H4 (cell line): ENCODE data around the gene CD248. TPM values are rescaled to one million over a fixed set of nuclear protein-coding genes. Genes with fewer than 3 reads are reported as not detected.
A peak's percentile ranks its signal among the peaks of the same experiment; 100 is the strongest.

Experiments used
- DNase-seq: peaks from one replicate; pipeline ENCODE4 v3.0.0-alpha.2; 2015; ENCODE audit warnings: low spot score
- total RNA-seq: library from RNA; depleted of rRNA; stranded (reverse); fragments of >200 nt; shearing (Covaris generic); gene quantifications from 2 replicates; pipeline ENCODE4 v1.2.3, GENCODE V29; 2014

The CD248 gene
- total RNA-seq, 1 experiment from 2014 or later = not detected

DNA sequence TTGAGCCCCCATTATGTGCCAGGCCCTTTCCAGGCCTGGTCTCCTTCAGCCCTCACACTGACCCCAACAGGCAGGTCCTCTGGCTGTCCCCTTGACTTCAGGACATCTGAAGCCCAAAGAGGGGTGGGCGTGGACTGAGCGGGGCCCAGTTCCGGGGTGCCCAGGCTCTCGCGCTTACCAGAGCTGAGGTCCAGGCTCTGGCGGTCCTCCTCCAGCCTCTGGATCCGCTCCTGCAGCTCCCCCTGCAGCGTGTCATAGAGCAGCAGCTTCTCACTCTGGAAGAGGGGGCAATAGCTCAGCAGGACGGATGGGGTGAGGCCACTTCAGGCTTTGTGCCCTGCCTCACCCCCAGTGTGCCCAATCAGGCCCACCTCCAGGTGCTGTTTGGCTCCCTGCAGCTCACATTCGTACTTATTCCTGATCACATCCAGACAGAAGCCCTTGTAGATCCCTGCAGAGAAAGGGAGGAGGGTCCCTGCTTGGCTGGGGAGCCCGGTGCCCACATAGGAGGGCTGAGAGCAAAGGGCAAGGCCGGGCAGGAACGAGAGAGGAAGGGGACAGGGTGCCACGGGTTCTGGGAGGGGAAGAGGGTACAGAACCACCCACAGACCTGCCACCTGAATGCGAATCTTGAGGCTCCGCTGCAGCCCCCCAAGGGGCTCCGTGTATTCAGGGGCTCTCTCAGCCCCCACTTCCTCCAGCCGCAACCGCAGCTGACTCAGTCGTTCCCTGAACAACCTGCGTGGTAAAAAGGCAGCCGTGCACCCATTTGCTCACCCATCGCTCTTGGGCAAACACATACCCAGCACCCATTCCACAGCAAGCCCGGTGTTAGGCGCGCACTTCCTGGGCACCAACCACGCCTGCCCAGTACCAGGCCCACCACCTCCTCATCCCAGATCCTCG is 24.0 kb upstream of the CD248 start:
- DNase-seq = no peak

DNA sequence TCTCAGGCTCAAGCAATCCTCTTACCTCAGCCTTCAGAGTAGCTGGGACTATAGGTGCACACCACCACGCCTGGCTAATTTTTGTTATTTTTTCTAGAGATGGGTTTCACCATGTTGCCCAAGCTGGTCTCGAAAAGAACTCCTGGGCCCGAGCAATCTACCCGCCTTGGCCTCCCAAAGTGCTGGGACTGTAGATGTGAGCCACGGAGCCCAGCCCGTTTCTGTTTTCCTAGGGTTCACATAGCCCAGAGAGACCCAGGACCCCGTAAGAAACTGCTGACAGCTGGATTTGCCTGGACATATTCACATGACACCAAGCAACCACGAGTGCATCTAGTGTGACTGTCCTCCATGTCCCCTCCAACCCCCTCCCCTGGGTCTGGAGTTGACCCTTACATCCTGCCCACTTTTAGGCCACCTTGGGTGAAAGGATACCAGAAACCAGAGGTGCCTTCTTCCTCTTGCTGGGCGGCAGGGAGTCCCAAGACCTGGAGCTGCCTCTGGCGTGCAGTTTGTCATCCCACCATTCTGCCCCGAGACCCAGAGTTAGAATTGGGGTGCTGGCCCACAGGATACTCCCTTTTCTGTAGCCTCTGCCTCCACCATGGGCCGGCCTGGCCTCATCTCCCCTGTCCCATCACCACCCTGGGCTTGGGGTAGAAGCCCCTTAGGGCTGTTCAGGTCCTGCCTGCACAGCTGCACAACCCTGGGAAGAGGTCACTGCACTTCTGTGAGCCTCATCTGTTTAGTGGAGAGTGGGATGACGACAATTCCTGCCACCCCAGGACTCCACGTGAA is 23.0 kb upstream of the CD248 start:
- DNase-seq = no peak

DNA sequence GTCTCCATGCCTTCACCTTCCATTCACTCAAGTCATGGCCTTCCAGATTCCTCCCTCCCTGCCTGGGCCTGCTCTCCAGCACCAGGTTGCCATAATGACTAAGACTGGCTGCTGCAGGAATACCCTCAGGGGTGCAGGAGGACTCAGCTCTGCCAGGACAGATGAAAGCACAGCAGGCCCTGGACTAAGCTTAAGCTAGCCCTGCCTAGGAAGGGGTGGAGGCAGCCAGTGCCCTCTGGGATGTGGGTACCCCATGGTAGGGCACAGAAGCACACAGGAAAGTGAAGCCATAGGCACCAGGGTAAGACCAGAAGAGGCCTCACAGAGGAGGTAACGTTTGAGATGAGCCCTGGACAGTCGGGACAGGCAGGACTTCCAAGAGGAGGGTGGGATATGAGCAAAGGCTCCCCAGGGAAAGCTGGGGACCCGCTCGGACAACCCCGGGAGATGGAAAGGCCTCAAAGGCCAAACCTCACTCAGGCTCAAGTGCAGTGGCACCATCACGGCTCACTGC is 22.4 kb upstream of the CD248 start:
- no peak for DNase-seq

DNA sequence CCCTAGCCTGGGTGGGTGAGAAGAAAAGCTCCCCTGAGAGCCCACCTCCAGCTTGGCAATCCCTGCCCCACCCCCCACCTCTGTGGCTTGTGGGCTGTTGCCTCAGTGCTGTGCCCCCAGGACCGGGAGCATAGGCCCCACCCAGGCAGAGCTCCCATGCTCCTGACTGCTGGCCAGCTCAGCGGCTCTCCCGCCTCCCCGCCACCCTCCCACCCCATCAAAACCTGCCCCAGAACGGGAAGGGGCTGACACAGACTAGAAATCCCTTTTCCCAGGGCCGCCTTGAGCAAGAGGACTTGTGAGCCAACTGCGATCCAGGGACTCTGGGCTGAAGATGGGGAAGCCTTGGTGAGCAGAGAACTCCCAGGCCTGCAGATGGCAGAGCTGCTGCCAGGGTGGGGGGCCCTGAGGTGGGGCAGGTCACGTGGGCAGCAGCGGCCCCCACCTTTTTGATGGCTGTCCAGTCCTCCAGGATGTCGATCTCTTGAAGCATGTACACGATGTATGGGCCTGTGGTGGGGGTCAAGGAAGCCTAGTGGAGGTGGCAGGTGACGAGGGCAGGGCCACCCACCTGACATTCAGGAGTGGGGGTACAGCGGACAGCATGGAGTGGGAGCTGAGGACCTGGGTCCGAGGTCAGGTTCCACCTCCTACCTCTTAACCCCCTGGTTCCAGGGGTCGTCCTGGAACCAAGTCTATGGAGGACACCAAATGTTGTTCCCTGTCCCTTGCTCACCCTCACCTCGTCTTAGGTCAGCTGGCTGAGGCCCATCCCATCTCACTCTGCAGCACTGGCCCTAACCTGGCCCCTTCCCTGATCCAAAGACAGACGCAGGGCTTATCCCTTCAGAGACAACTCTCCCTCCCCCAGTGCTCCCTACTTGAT is 21.7 kb upstream of the CD248 start:
- DNase-seq = no peak

DNA sequence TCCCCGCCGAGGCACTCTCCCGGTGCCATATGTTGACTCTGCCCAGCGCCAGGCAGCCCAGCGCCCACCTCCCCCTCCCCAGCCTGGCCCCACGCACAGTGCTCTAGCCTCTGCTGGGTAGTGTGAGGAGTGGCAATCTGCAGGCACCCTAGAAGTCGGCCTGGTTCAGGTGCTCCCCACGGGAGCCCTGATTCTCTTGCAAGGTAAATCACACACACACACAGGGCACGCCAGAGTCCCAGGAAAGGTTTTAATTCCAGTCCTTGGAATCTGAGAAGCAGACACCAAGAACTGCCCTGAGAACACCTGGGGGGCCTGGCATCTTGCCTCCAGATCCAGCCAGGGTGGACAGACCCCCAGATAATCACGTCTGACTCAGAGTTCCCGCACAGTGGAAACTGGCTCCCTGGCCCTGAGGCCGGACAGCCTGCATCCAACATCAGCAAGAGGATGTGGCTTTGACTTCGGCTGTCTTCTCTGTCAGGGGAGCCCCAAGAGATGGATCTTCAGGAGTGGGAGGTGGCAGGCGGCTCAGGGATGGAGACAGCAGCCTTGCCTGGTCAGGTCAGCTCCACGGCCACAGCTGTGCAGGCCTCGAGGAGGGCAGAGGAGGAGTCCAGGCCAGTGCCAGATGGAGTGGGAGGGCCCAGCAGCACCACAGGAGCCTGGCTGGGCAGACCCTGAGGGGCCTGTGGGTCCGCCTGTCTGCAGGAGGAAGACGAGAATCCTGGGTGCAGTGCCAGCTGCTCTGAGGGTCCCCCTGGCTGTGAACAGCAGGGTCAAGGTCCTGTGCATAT is 20.5 kb upstream of the CD248 start:
- no peak for DNase-seq

DNA sequence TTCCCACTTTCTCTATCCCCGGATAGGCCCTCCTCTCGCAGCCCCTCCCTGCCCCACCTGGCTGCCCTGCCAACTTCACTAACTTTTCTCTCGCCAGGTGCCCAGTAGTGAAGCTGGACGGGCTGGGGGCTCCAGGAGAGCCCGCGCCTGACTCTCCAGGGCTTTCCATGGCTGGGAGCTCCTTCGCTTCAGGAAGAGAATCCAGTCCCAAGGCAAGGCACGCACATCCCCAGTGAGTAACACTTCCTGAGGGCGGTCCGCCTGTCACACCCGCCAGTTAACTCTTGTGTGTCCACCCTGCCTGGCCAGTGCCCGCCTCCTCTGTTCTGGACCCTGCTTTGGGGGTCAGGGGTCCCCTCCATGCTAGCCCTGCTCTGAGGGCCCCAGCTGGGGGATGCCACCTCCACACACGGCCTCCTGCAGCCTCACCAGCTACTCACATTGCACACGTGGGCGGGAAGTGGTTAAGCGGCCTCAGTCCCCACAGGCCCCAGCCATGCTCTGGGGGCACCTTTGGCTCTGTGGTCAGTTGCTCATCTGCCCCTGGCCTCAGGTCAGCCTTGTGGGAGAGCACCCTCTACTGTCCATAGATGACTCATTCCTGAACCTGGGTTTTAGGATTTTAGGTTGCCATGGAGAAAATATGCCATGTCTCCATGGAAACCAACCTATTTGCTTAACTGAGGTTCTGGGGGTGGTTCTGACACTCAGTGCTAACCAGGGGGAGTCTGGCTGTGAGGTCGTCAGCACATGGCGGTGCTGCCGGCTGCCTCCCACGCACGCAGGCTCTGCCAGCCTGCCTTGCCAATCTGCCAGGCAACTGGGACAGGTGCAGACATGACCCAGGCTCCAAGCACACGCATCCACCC is 19.6 kb upstream of the CD248 start, which contains the start of gene RIN1:
Gene RIN1 (minus strand): TSS at position 201 of the 869 bp plus-strand sequence. CDS start 32 bp downstream, at position 169.
- DNase-seq = peak; percentile 82

DNA sequence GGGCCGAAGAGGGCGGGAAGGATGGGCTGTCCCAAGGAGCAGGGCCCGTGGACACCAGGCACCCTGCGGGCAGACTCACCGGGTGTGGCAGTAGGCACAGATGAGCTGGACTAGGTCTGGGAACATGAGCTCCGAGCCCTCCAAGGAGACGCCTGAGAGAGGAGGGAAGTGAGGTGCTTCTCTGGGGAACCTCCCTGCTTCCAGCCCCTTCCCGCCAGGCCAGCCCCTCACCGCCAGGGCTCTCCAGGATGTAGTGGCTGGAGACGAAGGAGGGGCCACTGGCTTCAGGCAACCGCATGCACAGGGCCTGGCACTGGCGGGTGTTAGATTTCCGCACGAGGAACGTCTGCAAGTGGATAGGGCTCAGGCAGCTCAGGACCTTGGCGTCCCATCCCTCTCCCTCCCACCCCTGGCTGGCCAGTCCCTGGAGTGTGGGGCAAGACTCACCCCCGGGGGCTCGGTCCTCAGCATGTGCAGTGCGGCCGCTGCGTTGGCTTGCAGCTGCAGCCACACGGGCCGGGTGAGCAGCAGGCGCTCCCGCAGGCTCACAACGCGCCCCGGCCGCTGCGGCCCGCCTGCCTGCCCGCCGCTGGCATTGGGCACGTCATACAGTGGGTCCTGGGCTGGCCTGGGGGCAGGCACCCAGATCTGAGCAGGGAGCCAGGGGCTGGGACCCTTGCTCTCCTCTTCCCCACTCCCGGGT is 18.8 kb upstream of the CD248 start:
- peak; percentile 53 for DNase-seq

DNA sequence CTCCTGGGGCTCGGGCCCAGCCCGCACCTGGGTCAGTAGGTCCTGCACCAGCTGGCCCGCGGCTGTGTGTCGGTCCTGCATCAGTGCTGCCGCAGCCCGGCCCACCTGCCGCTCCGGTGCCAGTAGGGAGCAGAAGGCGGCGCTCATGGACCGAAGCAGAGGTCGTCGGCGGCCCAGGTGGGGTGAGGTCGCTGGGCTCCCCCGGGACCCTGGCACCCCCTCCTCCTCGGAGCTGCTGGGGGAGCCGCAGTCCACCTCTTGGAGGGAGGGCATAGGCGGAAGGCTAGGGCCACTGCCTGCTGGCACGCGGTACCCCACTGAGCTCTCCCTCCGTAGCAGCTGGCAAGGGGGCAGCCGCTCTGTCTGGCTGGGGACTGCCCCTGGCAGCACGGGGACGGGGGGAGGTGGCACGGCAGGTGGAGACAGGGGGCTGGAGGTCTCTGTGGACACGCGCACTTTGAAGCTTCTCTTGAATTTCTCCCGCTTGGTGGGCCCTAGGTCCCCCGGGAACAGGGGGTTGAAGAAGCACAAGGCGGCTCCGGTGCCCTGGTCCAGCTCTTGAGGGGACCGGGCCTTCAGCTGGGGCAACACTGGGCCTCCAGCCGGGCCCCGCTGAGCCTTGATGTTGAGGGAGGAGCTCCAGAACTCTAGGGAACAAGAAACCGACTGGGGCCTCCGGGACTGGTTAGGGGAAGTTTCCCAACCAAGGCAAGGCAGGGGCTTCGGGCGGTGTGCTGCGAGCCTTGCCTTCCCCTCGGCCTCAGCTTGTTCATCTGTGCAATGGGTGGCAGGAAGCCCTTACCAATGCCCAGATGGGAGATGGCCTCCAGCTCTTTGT is 18.0 kb upstream of the CD248 start:
- no peak for DNase-seq

DNA sequence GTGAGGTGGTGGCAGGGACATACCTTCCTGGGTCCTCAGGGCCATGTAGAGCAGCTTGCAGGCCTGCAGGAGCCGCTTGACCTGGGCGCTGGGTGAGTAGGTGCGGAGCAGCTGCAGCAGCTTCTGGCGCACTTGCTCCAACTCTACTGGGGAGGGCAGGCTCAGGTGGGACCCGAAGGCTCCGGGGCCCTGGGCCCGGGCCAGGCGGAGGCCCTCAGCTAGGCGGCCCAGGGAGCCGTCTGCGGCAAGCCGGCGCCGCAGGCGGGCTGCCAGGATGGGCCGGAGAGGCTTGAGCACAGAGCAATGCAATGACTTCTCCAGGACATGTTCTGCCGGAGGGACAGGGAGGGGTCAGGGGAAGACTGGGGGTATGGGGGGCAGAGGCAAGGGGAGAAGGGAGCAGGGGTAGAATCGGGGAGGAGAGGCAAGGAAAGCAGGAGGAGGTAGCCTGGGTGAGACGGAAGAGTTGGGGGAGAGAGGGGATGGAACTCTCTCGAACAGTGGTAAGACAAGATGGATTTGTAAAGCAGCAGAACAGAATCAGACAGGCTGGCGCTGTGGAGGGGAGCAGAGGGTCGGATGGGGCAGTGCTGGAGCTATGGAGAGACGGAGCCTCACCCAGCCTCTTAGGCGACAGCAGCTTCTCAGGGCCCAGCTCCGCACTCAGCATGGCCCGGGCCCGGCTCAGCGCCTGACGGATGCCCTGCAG is 17.2 kb upstream of the CD248 start:
- no peak for DNase-seq

DNA sequence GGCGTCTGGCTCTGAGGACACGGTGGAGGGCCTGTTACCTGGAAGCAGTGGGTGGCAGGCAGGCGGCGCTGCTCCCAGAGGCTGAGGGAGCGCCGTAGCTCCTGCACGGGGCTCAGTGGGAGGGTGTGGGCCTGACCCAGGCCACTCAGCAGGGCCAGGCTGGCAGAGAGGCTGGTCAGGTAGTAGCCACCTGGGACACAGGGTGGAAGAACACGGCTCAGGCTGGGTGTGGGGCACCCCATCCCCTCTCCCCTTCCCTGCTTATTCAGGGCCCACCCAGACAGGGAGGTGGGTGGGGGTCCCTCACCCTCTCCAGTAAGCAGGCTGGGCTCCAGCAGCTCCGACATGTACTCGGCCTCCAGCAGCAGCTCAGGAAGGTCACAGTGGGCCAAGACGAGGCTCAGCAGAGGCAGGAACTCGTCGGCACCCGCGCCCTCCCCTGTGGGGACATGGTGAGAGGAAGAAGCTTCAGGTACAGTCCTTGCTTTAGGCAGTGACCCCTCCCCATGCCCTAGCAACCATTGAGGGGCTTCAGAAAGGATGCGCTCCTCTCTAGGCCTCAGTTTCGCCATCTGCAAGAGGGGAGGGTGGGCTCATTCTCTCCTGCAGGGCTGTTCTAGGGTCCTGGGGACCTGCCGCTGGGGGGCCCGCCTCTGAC is 16.5 kb upstream of the CD248 start:
- DNase-seq = no peak

DNA sequence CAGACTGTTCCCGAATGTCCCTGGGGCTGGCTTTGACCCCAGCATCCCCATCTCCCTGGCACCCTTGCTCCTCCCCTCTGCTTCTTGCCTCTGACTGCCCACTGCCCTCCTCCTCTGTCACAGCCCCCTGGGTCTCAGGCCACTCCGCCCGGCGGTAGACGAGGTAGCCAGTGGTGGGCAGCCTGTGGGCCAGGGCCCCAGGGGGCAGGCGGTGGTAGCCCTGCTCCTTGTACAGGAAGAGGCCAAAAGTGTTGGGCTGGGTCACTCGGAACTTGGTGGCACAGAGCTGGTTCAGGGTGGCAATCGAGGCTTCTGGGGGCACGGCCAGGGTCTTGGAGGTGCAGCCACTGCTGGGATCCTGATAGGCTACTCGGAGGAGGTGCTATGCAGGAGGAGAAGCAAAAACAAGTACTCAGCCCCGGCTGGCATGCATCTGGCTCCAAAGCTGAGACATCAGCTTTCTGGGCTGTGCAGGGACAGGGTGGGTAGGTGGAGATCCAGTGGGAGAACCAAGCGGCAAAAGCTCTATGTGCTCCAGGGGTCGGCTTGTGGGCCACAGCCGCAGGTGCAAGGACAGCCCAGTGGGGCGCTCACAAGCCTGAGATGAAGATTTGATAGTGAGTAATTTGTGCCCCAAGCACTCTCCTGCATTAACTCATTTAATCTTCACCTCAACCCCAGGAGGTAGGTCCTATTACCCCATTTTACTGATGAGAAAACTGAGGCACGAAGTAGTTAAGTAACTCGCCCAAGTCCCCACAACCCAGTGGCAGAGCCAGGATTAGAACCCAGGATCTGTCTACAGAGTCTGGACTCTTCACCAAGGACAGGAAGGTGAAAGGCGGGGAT is 15.8 kb upstream of the CD248 start:
- no peak for DNase-seq

DNA sequence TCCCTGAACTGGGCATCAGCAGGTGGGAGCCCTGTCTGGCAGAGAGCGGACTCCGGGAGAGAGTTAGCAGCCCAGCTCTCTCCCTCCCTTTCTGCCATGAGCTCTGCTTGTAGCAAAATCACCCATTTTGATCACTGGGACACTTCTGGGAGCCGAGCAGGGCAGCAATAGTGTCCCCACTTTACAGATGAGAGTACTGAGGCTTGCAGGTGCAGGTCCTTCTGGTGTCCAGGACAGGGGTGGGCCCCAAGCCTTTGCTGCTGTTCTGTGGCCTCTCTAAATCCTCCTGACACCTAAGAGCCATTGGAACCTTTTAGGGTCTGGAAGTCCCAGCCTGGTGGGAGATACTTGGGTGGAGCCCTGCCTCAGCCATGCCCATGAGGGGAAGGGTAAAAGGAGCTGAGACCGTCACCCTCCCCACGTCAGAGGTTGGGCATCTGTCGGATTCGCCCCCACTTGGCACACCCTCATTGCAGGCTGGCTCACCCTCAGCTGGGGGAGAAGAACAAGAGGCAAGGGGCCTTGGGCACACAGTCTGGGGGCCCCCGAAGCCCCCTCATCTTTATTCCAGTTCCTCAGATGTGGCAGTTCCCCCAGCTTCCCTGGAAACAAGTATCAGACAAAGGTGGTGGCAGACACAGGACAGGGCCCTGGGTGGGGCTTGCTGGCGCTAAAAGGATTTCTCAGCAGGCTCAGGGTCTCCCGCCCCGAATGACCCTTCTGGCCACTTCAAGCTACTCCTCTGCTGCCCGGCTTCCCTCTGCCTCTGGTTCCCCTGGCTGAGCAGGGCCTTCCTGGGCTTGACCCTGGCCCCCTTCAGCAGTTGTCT is 14.9 kb upstream of the CD248 start:
- DNase-seq = no peak

DNA sequence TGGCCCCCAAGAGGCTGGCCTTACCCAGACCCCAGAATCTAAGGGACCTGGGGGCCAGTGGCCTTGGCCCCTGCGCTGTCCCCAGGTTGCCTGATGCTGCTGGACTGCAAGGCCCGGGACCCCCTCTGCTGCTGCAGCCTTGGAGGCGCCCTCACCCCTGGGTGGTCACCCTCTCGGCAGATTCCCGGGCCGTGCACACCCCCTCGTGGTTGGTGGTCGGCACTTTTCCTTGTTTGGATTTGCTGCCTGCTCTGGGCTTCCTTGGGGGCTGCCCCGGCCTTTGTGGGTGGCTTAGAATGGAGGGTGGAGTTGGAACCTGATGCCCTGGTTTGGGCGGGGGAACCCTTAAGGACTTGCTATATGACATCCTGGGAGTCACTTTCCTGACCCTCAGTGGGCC is 14.1 kb upstream of the CD248 start:
- DNase-seq = no peak

DNA sequence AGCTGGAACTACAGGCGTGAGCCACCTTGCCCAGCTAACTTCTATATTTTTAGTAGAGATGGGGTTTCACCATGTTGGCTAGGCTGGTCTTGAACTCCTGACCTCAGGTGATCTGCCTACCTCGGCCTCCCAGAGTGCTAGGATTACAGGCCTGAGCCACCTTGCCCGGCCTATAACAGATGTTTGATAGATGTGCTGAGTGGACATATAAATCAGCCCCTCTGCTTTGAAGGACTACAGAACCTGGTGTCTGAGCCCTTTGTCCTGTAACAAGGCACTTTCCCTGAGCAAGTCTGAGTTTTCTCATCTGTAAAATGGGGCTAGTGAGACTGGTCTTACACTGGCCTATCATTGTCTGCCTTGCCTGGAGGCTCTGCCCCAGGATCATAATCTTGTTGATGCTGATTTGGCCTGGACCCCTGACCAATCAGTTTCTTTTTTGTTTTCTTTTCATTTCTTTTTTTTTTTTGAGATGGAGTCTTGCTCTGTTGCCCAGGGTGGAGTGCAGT is 12.4 kb upstream of the CD248 start:
- DNase-seq = no peak
